ENCODE results near the gene KRT5. TPM values are rescaled to one million over a fixed set of nuclear protein-coding genes. Genes with fewer than 3 reads are reported as not detected.

Gene KRT5
- total RNA-seq, 1 experiment from 2014 or later, result 0.67 TPM

DNA sequence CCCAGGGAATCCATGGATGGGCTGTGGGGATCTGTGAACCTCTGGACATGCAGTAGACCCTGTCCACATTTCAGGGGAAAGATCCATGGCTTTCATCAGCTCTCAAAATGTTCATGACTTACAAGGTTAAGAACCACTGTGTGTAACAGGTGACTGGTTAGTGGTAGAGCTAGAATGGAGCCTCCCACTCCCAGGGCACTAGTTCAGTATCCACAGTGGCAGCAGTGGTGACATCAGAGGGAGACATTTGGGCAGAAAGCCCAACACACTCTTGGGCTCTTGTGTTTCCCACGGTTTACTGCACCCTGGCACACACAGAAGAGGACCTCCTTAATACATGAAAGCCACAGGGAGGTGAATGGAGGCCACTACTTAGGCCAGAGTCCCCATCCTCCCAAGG, 44.4 kb upstream of the KRT5 start:
- H3K27me3 ChIP-seq (replicated peaks; ENCODE audit: insufficient read depth, low read depth, low read length, poor library complexity), result peaks cover 3% of the 10 kb centered on the region
- no peak for DNase-seq (ENCODE audit: low spot score)
- no peak overlapping the region for H3K4me3 ChIP-seq (ENCODE audit: low read depth, low read length, poor library complexity, severe bottlenecking)
- BruUV-seq (replicated peaks), result no TSS peak
- CTCF ChIA-PET, result no interaction called here
- H3K4me1 ChIP-seq (ENCODE audit: insufficient read depth, low read length, poor library complexity, severe bottlenecking), result no peaks in the 10 kb centered on the region
- H3K27ac ChIP-seq (ENCODE audit: low read depth, low read length, poor library complexity, severe bottlenecking), result no peak overlapping the region
- intact Hi-C loops (cut with micrococcal nuclease; ENCODE audit: unreplicated experiment), result no loop called here
- no peak for TF ChIP-seq EZH2 (IDR thresholded peaks at IDR 0.05; ENCODE audit: borderline replicate concordance, low read depth, low read length, poor library complexity, severe bottlenecking)
- TF ChIP-seq, protein P1, sequence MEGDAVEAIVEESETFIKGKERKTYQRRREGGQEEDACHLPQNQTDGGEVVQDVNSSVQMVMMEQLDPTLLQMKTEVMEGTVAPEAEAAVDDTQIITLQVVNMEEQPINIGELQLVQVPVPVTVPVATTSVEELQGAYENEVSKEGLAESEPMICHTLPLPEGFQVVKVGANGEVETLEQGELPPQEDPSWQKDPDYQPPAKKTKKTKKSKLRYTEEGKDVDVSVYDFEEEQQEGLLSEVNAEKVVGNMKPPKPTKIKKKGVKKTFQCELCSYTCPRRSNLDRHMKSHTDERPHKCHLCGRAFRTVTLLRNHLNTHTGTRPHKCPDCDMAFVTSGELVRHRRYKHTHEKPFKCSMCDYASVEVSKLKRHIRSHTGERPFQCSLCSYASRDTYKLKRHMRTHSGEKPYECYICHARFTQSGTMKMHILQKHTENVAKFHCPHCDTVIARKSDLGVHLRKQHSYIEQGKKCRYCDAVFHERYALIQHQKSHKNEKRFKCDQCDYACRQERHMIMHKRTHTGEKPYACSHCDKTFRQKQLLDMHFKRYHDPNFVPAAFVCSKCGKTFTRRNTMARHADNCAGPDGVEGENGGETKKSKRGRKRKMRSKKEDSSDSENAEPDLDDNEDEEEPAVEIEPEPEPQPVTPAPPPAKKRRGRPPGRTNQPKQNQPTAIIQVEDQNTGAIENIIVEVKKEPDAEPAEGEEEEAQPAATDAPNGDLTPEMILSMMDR (conservative IDR thresholded peaks at IDR 0.05; ENCODE audit: low read depth, low read length), result no peak
- H3K9me3 ChIP-seq (ENCODE audit: low read depth, low read length, poor library complexity, severe bottlenecking), result no peaks in the 10 kb centered on the region
- POLR2A ChIA-PET (ENCODE audit: low non-redundant PET), result no interaction called here
- H3K36me3 ChIP-seq (ENCODE audit: insufficient read depth, low read length, poor library complexity, severe bottlenecking), result no peaks in the 10 kb centered on the region

DNA sequence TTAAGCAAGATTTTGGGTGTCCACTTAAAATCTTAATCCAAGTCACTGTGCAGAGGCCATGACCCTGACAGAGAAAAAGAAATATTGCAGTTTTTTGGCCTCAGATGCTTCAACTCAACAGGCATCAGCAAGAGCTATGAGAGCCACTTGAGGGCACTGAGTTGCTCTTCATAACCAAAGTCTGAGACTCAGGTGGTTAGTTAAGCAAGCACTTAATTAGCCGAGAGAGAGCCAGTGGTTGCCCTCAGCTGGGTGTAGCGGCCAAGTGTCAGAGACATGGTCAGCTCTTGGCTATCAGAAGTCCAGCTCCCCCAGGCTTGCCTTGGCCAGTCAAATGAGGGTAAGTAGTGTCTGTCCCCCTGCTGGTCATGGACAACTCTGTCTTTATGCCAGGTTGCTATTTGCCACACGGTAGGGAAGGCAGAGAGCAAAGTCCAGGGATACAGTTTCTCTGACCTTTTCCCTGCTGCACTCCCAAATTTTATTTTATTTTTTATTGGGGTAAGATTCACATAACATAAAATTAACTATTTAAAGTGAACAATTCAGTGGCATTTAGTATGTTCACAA, 41.8 kb upstream of the KRT5 start:
- ChIA-PET POLR2A (ENCODE audit: low non-redundant PET) (no interaction called here), CTCF (interaction anchor here (0.6 kb wide), 1 partner anchor 309 kb away, joined by 4 read pairs; no protein-coding TSS in a partner anchor)
- H3K4me1 ChIP-seq (ENCODE audit: insufficient read depth, low read length, poor library complexity, severe bottlenecking), result no peaks in the 10 kb centered on the region
- H3K4me3 ChIP-seq (ENCODE audit: low read depth, low read length, poor library complexity, severe bottlenecking), result no peak overlapping the region
- DNase-seq (ENCODE audit: low spot score), result no peak
- H3K9me3 ChIP-seq (ENCODE audit: low read depth, low read length, poor library complexity, severe bottlenecking), result no peaks in the 10 kb centered on the region
- no peak overlapping the region for H3K27ac ChIP-seq (ENCODE audit: low read depth, low read length, poor library complexity, severe bottlenecking)
- intact Hi-C loops (cut with micrococcal nuclease; ENCODE audit: unreplicated experiment), result no loop called here
- no TSS peak for BruUV-seq (replicated peaks)
- no peaks in the 10 kb centered on the region for H3K36me3 ChIP-seq (ENCODE audit: insufficient read depth, low read length, poor library complexity, severe bottlenecking)
- no peak for TF ChIP-seq EZH2 (IDR thresholded peaks at IDR 0.05; ENCODE audit: borderline replicate concordance, low read depth, low read length, poor library complexity, severe bottlenecking)
- TF ChIP-seq, protein P1 (conservative IDR thresholded peaks at IDR 0.05; ENCODE audit: low read depth, low read length), result peak; percentile 34; the same call in 1 of the 2 replicates
- H3K27me3 ChIP-seq (replicated peaks; ENCODE audit: insufficient read depth, low read depth, low read length, poor library complexity), result peaks cover 3% of the 10 kb centered on the region

DNA sequence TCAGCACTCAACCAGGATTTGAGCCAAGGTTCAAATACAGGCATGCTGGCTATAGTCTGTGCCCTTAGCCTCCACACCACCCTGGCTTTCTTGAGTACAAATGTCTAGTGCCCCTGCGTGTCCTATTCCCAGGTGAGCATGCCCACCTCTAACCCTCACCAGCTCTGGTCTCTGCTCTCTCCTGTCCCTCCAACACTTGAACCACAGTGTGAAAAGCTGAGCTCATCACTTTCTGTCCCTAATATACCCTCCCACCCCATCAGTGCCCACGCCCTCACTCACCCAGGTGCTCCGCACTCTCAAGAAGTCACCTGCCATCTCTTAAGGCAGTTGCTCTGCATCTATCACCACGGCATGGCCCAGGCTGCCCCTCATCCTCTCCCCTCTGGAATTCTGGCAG, 39.8 kb upstream of the KRT5 start:
- Histone ChIP-seq H3K27me3 (replicated peaks; ENCODE audit: insufficient read depth, low read depth, low read length, poor library complexity) (peaks cover 9% of the 10 kb centered on the region), H3K36me3 (ENCODE audit: insufficient read depth, low read length, poor library complexity, severe bottlenecking) (no peaks in the 10 kb centered on the region), H3K4me1 (ENCODE audit: insufficient read depth, low read length, poor library complexity, severe bottlenecking) (no peaks in the 10 kb centered on the region), H3K9me3 (ENCODE audit: low read depth, low read length, poor library complexity, severe bottlenecking) (no peaks in the 10 kb centered on the region), H3K27ac (ENCODE audit: low read depth, low read length, poor library complexity, severe bottlenecking) (no peak overlapping the region), H3K4me3 (ENCODE audit: low read depth, low read length, poor library complexity, severe bottlenecking) (no peak overlapping the region)
- intact Hi-C loops (cut with micrococcal nuclease; ENCODE audit: unreplicated experiment), result no loop called here
- no peak for DNase-seq (ENCODE audit: low spot score)
- ChIA-PET CTCF (interaction anchor here (0.5 kb wide), 1 partner anchor 318 kb away, joined by 3 read pairs; no protein-coding TSS in a partner anchor), POLR2A (ENCODE audit: low non-redundant PET) (no interaction called here)
- BruUV-seq (replicated peaks), result no TSS peak
- no peak for TF ChIP-seq EZH2 (IDR thresholded peaks at IDR 0.05; ENCODE audit: borderline replicate concordance, low read depth, low read length, poor library complexity, severe bottlenecking)
- TF ChIP-seq, protein P1 (conservative IDR thresholded peaks at IDR 0.05; ENCODE audit: low read depth, low read length), result no peak

Data from A673 (cell line).